ENCODE data around the gene PIK3R3.

PIK3R3 gene

GRCh38 chr1:46041974-46042373 lies 90.5 kb downstream of the PIK3R3 start:
- H3K9me3 ChIP-seq (ENCODE audit: low read length), result no peaks in the 10 kb centered on the region

GRCh38 chr1:46041551-46041950 lies 90.9 kb downstream of the PIK3R3 start:
- Histone ChIP-seq H3K4me3 (ENCODE audit: low read depth, low read length, poor library complexity, severe bottlenecking) (no peak overlapping the region), H3K9me3 (ENCODE audit: low read length) (no peaks in the 10 kb centered on the region), H3K9ac (ENCODE audit: low read length) (peak overlapping the region; percentile 9; the same call in 1 of the 2 replicates), H2AFZ (ENCODE audit: low read length) (no peak overlapping the region), H3K27ac (ENCODE audit: low read depth, low read length, poor library complexity, severe bottlenecking) (peak overlapping the region; percentile 94), H3F3A (ENCODE audit: insufficient read depth, low read length) (peaks cover 8% of the 10 kb centered on the region; the same call in 1 of the 2 replicates), H3K4me1 (ENCODE audit: insufficient read depth, low read length, severe bottlenecking) (peaks cover 56% of the 10 kb centered on the region), H3K36me3 (ENCODE audit: insufficient read depth, low read length) (no peaks in the 10 kb centered on the region), H3K27me3 (ENCODE audit: insufficient read depth, low read length) (no peaks in the 10 kb centered on the region), H4K20me1 (ENCODE audit: insufficient read depth, low read length) (no peaks in the 10 kb centered on the region), H3K79me2 (ENCODE audit: insufficient read depth, low read length) (no peaks in the 10 kb centered on the region), H3K4me2 (ENCODE audit: low read length) (peak overlapping the region; percentile 49; the same call in 1 of the 2 replicates), H3K9me2 (ENCODE audit: low read depth, low read length) (no peaks in the 10 kb centered on the region)
- TF ChIP-seq EZH2 (IDR thresholded peaks at IDR 0.05; ENCODE audit: borderline replicate concordance, low read length) (no peak), CTCF (IDR thresholded peaks at IDR 0.05; ENCODE audit: low read length) (no peak)

More at GRCh38 chr1:46041974-46042373, 90.5 kb downstream of the PIK3R3 start:
- no peaks in the 10 kb centered on the region for H3K36me3 ChIP-seq (ENCODE audit: insufficient read depth, low read length)
- H2AFZ ChIP-seq (ENCODE audit: low read length), result no peak overlapping the region
- no peaks in the 10 kb centered on the region for H3K79me2 ChIP-seq (ENCODE audit: insufficient read depth, low read length)
- peaks cover 52% of the 10 kb centered on the region for H3K4me1 ChIP-seq (ENCODE audit: insufficient read depth, low read length, severe bottlenecking)
- TF ChIP-seq CTCF (IDR thresholded peaks at IDR 0.05; ENCODE audit: low read length) (no peak), EZH2 (IDR thresholded peaks at IDR 0.05; ENCODE audit: borderline replicate concordance, low read length) (no peak)
- H3K9ac ChIP-seq (ENCODE audit: low read length), result peak overlapping the region; percentile 9; the same call in 1 of the 2 replicates
- no peak overlapping the region for H3K4me3 ChIP-seq (ENCODE audit: low read depth, low read length, poor library complexity, severe bottlenecking)
- H3K4me2 ChIP-seq (ENCODE audit: low read length), result peak overlapping the region; percentile 49; the same call in 1 of the 2 replicates
- peak overlapping the region; percentile 94 for H3K27ac ChIP-seq (ENCODE audit: low read depth, low read length, poor library complexity, severe bottlenecking)
- H3K27me3 ChIP-seq (ENCODE audit: insufficient read depth, low read length), result no peaks in the 10 kb centered on the region
- no peaks in the 10 kb centered on the region for H3K9me2 ChIP-seq (ENCODE audit: low read depth, low read length)
- H4K20me1 ChIP-seq (ENCODE audit: insufficient read depth, low read length), result no peaks in the 10 kb centered on the region
- H3F3A ChIP-seq (ENCODE audit: insufficient read depth, low read length), result peaks cover 8% of the 10 kb centered on the region; the same call in 1 of the 2 replicates

GRCh38 chr1:46039571-46040052 lies 92.8 kb downstream of the PIK3R3 start:
- Histone ChIP-seq H3K9me2 (ENCODE audit: low read depth, low read length) (no peaks in the 10 kb centered on the region), H3K79me2 (ENCODE audit: insufficient read depth, low read length) (no peaks in the 10 kb centered on the region), H3K27ac (ENCODE audit: low read depth, low read length, poor library complexity, severe bottlenecking) (no peak overlapping the region), H3K4me1 (ENCODE audit: insufficient read depth, low read length, severe bottlenecking) (peaks cover 56% of the 10 kb centered on the region), H4K20me1 (ENCODE audit: insufficient read depth, low read length) (no peaks in the 10 kb centered on the region), H3K4me2 (ENCODE audit: low read length) (no peak overlapping the region), H3F3A (ENCODE audit: insufficient read depth, low read length) (peaks cover 8% of the 10 kb centered on the region; the same call in 1 of the 2 replicates), H3K4me3 (ENCODE audit: low read depth, low read length, poor library complexity, severe bottlenecking) (no peak overlapping the region), H3K36me3 (ENCODE audit: insufficient read depth, low read length) (no peaks in the 10 kb centered on the region), H2AFZ (ENCODE audit: low read length) (no peak overlapping the region), H3K9ac (ENCODE audit: low read length) (no peak overlapping the region), H3K9me3 (ENCODE audit: low read length) (no peaks in the 10 kb centered on the region), H3K27me3 (ENCODE audit: insufficient read depth, low read length) (no peaks in the 10 kb centered on the region)
- TF ChIP-seq EZH2 (IDR thresholded peaks at IDR 0.05; ENCODE audit: borderline replicate concordance, low read length), result no peak

Measured in OCI-LY1 (cell line).